NT2/D1 (cell line): Measurements from ENCODE around the gene MTG2.

Experiments used
- YY1 ChIP-seq: IDR thresholded peaks from 2 replicates; pipeline ENCODE4 v1.6.1; 2011; ENCODE audit not compliant: insufficient read length, insufficient read depth
- ZNF274 ChIP-seq: IDR thresholded peaks from 2 replicates; pipeline ENCODE4 v1.6.1; 2011; ENCODE audit warnings: mild to moderate bottlenecking, low read depth, low read length

DNA sequence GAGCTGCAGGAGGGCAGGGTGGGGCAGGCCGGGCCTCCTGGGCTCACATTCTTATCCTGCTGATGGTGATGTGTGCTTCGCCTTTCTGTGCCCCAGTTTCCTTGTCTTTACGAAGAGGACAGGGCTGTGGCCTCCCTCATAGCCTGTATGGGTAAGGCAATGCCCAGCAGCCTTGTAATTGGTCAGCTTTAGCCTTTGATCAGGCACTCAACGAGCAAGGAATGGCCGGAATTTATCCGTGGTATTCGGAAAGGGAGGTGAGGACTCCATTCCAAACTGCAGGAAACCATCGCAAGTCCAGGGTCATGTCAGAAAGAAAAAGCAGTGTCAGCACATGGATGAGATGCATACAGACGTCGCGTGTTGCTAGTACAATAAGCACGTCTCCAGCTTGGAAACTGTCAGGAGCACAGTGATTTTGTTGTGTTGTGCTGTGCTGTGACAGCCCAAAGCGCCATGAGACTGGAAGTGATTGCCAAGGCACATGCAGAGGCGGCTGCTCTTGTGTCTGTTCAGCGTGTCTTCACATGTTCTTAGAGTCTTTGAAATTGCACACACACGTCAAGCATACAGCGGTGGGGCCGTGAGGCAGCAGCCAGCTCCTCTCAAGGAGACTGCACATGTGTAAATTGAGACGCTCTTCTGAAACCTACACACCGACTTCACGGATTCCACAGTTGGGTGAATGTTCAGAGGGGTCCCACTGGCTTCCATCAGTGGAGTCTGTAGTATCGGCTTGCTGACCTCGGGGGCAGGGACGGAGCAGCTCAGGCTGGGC is 33.1 kb upstream of the MTG2 start:
- TF ChIP-seq ZNF274, result no peak
- TF ChIP-seq YY1, result no peak
